EL (cell line): ENCODE measurements around the gene KCND3.

Source experiments
- DNase-seq: peaks from one replicate; pipeline ENCODE4 v3.0.0-alpha.2; 2016

KCND3 gene

GRCh38 chr1:111737216-111738132, 252.0 kb downstream of the KCND3 start:
- DNase-seq: no peak

DNA sequence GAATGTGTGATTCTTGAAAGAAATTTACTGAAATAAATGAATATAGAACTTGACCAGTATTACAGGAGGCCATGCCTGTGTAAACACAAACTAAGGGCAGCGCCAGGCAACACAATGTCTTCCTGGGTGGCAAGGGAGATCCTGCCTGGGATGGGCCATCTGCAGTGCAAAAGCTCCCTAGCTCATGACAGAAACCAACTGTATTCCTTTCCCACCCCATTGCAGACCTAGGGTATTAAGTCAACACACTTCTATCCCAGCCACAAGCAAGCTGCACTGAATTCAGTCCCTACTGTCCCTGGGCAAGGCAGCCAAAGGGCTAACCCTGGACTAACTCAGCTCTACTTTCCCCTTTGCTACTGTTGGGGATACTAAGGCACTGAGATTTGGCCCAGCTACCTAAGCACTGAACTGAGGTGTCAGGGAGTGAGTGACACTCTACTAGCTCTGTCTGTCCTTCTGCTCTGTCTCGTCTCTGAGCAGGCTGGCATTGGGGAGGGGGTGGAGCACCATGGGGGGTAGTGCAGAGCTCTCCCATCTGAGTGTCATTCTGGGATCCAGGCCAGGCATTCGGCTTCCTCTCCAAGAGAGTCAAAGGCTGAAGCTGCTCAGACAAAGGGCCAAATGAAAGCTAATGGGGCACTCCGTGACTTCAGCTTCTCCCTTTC, 252.8 kb downstream of the KCND3 start:
- DNase-seq: peak; percentile 48

DNA sequence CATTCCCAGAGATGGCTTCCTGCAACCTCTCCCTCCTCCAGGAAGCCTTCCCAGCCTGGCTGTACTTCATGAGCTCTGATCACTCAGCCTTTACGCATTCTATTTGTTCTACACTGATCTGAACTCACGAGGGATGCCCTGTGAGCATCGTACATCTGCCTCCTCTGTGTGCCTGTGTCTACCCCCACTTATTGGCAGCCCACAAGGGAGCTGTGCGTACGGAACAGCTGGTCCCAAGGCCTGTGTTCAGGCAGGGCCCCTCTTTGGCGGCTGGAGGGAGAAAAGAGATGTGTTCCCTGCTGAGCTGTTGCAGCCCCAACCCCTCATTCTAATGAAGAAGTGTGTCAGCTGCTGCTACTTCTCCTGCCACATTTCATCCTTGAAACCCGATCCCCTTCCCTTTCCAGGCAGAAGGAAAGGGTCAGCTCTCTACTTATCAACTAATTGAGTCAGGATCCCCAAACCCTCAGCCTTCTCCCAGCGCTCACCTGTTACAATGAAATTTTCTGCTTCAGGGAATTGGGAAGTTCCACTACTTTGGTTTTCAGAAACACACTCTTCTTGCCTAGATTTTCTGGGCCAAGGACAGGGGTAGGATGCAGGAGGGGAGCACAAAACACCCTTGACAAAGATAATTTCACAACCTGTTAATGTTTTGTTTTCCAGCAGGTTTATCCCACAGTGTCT, 253.5 kb downstream of the KCND3 start:
- no peak for DNase-seq

DNA sequence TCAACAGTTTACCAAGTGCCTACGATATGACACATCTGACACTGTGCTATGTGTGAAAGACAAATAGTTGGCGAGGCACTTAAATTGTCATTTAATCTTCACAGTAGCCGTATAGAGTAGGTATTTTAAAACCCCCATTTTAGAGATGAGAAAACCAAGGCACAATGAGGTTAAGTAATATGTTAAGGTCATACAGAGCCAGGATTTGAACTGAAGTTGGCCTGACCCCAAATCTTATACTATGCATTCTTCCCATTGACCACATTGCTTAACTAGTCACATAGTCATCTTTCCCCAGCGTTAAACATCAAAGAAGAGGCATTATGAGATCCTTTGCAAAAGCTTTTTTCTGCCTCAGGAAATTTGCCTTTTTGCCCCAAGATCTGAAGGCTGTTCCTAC, 254.1 kb downstream of the KCND3 start:
- DNase-seq: no peak

GRCh38 chr1:111734856-111735255, 254.6 kb downstream of the KCND3 start:
- DNase-seq: no peak

- no peak for DNase-seq
Measured at GRCh38 chr1:111734426-111734825, 255.0 kb downstream of the KCND3 start.

DNA sequence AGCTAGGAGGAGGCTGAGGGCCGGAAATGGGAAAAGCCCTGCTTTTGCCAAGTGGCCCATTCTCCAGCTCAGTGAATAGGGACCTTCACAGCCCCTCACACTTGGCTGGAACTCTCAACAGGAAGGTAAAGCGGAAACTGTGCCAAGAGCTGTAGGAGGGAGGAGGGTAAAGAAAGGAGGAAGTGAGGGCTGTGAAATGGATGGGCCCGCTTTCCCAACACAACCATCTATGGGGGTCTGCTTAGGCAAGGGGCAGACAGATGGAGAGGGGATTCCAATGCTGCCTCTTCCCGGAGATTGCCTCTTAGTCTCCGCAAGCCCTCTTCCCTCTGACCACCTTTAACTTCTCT, 255.5 kb downstream of the KCND3 start:
- DNase-seq: no peak

GRCh38 chr1:111733183-111733991, 256.1 kb downstream of the KCND3 start:
- DNase-seq: peak; percentile 97

- no peak for DNase-seq
Measured at GRCh38 chr1:111732718-111733117, 256.8 kb downstream of the KCND3 start.

- DNase-seq: no peak
Measured at GRCh38 chr1:111731956-111732355, 257.5 kb downstream of the KCND3 start.

GRCh38 chr1:111730706-111731105, 258.8 kb downstream of the KCND3 start:
- no peak for DNase-seq

- DNase-seq: no peak
Measured at GRCh38 chr1:111729946-111730681, 259.4 kb downstream of the KCND3 start.

GRCh38 chr1:111729271-111729921, 260.1 kb downstream of the KCND3 start:
- no peak for DNase-seq

GRCh38 chr1:111727056-111727455, 262.4 kb downstream of the KCND3 start:
- DNase-seq: no peak

DNA sequence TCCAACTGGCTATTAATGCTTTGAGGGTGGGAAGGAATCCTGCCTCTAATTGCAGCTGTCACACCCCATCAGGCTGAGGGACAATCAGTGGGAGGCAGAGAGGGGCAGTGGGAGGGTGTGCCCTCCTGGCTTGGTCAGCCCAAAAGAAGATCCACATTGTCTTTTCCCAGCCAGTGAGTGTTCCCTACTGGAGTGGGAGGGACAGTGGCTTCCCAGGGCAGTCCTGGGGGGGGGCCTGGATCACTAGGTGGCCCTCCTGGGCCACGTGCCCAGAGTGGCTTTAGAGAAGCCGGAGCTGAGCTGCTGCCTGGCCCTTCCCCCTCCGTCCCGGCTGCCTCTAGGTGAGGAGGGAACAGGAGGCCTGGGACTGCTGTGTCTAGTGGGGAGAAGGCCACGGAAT, 264.3 kb downstream of the KCND3 start:
- no peak for DNase-seq

GRCh38 chr1:111723871-111724270, 265.6 kb downstream of the KCND3 start:
- DNase-seq: no peak

DNA sequence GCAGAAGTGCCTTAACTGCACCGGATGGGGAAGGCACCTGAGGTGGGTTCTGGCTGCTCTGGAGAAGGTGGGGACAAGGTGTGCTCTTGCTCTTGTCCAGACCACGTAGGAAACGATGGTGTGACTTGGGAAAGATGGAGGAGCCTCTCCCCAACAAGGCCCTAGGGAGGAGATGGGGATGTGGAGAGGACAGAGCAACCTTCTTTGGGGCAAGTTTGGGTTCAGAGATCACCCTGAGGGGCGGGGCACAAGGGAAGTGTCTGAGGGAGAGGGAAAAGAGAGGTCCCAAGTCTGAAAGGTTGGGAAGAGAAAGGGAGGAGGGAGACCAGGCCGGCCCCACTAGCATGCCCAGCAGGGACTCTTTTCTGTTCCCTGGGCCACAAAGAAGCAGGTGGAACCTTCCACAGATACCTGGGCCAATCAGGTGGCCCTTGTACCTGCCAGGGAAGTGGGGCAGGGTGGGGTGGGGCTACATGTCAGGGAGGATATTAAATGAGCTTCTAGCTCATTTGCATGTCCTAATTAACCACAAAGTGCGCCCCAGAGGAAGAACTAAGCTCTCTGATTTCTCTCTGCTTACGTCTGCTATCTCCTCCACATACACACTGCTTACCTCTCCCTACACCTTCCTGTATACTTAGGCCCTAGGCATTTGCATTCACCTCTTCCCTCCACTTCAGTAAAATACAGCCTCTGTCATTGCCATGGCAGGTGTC, 266.2 kb downstream of the KCND3 start:
- no peak for DNase-seq

- DNase-seq: no peak
Measured at GRCh38 chr1:111720977-111721786, 268.3 kb downstream of the KCND3 start.
